ENCODE measurements around the gene TUT4.

DNA sequence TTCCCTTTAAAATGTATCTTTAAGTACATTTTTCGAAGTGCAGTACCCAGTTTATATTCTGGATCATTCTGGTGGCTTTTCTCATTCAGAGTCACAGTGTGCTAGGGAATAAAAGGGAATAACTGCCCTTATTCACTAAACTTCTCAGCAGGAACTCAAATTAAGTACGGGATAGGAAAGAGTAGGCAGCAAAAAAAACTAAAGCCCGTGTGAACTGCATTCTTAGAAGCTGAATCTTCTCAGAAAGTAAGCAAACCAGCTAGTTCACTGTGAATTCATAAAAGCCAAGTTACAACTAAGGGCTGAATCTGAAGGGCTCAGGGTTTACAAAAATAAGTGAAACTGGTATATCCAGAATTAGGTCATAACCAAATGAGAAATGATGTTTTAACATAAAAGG is 126.5 kb downstream of the TUT4 start:
- TF ChIP-seq POLR2A (IDR thresholded peaks at IDR 0.05) = no peak
- TF ChIP-seq, protein P1, sequence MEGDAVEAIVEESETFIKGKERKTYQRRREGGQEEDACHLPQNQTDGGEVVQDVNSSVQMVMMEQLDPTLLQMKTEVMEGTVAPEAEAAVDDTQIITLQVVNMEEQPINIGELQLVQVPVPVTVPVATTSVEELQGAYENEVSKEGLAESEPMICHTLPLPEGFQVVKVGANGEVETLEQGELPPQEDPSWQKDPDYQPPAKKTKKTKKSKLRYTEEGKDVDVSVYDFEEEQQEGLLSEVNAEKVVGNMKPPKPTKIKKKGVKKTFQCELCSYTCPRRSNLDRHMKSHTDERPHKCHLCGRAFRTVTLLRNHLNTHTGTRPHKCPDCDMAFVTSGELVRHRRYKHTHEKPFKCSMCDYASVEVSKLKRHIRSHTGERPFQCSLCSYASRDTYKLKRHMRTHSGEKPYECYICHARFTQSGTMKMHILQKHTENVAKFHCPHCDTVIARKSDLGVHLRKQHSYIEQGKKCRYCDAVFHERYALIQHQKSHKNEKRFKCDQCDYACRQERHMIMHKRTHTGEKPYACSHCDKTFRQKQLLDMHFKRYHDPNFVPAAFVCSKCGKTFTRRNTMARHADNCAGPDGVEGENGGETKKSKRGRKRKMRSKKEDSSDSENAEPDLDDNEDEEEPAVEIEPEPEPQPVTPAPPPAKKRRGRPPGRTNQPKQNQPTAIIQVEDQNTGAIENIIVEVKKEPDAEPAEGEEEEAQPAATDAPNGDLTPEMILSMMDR (IDR thresholded peaks at IDR 0.05) = no peak
